ENCODE data around the gene PRSS8. TPM values are rescaled to one million over a fixed set of nuclear protein-coding genes. Genes with fewer than 3 reads are reported as not detected.

PRSS8 gene
- total and polyA plus RNA-seq, 3 donors from 2014 or later, result 0.74 to 1.5 (median 0.79) TPM

- no peaks in the 10 kb centered on the region for H3K9me3 ChIP-seq
- no peak for DNase-seq
- no peaks in the 10 kb centered on the region for H3K36me3 ChIP-seq (ENCODE audit: low read depth, missing control alignments)
- intact Hi-C loops (cut with DNase I; ENCODE audit: low total_unique reads), result no loop called here
- 71 to 77% methylated on average over 4 to 5 of the region's 5 CpGs for WGBS, 2 donors
- TF ChIP-seq POLR2A (IDR thresholded peaks at IDR 0.05), result no peak
- no peak for TF ChIP-seq CTCF (IDR thresholded peaks at IDR 0.05)
- peak overlapping the region in 1 of 2 donors; percentile 48 for H3K27ac ChIP-seq
- no peaks in the 10 kb centered on the region for H3K27me3 ChIP-seq
- peaks cover 32% of the 10 kb centered on the region for H3K4me1 ChIP-seq
- no peak overlapping the region for H3K4me3 ChIP-seq
These were observed 22.1 kb downstream of the PRSS8 start for GRCh38 chr16:31113121-31114120.

- H3K4me3 ChIP-seq, result no peak overlapping the region
- peak overlapping the region in 1 of 2 donors; percentile 48 for H3K27ac ChIP-seq
- TF ChIP-seq CTCF (IDR thresholded peaks at IDR 0.05), result no peak
- no peak for TF ChIP-seq POLR2A (IDR thresholded peaks at IDR 0.05)
- H3K27me3 ChIP-seq, result no peaks in the 10 kb centered on the region
- DNase-seq, result no peak
- H3K4me1 ChIP-seq, result peaks cover 32% of the 10 kb centered on the region
- H3K36me3 ChIP-seq (ENCODE audit: low read depth, missing control alignments), result no peaks in the 10 kb centered on the region
- H3K9me3 ChIP-seq, result no peaks in the 10 kb centered on the region
- 38 to 57% methylated on average over 2 of the region's 2 CpGs for WGBS, 2 donors
- intact Hi-C loops (cut with DNase I; ENCODE audit: low total_unique reads), result no loop called here
These were observed 22.8 kb downstream of the PRSS8 start for GRCh38 chr16:31112711-31113110.

GRCh38 chr16:31111881-31112466 is 23.6 kb downstream of the PRSS8 start:
- intact Hi-C loops (cut with DNase I; ENCODE audit: low total_unique reads), result no loop called here
- no peak overlapping the region for H3K4me3 ChIP-seq
- H3K4me1 ChIP-seq, result peaks cover 32% of the 10 kb centered on the region
- H3K36me3 ChIP-seq (ENCODE audit: low read depth, missing control alignments), result no peaks in the 10 kb centered on the region
- no peaks in the 10 kb centered on the region for H3K9me3 ChIP-seq
- 88 to 91% methylated on average over 6 to 23 of the region's 23 CpGs for WGBS, 2 donors
- H3K27me3 ChIP-seq, result no peaks in the 10 kb centered on the region
- no peak overlapping the region for H3K27ac ChIP-seq
- TF ChIP-seq CTCF (IDR thresholded peaks at IDR 0.05), result no peak
- DNase-seq, result no peak

GRCh38 chr16:31110106-31111034 is 25.2 kb downstream of the PRSS8 start:
- DNase-seq, result no peak
- no peak overlapping the region for H3K4me3 ChIP-seq
- 86% methylated on average over 14 to 26 of the region's 26 CpGs for WGBS, 2 donors
- no peaks in the 10 kb centered on the region for H3K27me3 ChIP-seq
- H3K27ac ChIP-seq, result no peak overlapping the region
- intact Hi-C loops (cut with DNase I; ENCODE audit: low total_unique reads), result no loop called here
- H3K4me1 ChIP-seq, result peaks cover 31% of the 10 kb centered on the region
- no peaks in the 10 kb centered on the region for H3K9me3 ChIP-seq
- TF ChIP-seq POLR2A (IDR thresholded peaks at IDR 0.05) (no peak), CTCF (IDR thresholded peaks at IDR 0.05) (no peak)
- H3K36me3 ChIP-seq (ENCODE audit: low read depth, missing control alignments), result no peaks in the 10 kb centered on the region
